ENCODE data around the gene C9orf85. TPM values are rescaled to one million over a fixed set of nuclear protein-coding genes. Genes with fewer than 3 reads are reported as not detected.
"Not testable (repeated sequence)": the region's sequence is repeated elsewhere in the genome, so short reads cannot be mapped to it uniquely, and the experiment has no call there.

C9orf85 gene
- total RNA-seq, 2 donors from 2014 or later, result 9.5 to 10.0 TPM

DNA sequence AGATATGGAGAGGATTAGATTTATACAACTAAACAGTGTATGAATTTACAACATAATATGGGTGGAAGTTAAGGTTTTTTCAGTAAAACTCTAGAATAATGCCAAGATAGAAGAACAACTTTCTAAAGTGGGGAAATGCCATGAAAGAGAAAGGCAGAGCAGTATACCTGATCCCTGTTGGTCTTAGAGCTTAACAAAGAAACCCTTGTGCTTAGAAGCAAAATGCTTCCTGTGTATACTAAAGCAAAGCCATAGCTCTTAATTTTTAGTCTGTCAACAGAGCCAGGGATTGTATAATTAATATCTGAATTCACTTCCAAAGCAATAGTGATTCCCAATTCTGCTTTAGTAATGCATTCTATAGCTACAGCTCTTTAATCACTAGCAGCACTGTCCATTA, 14.4 kb downstream of the C9orf85 start:
- H3K27ac Mint-ChIP-seq, result no peak overlapping the region
- DNase-seq (ENCODE audit: low spot score in 2 of 2), result no peak
- H3K36me3 Mint-ChIP-seq, result peaks cover 0 to 5% of the 10 kb centered on the region in 2 donors
- H3K9me3 Mint-ChIP-seq, result no peaks in the 10 kb centered on the region
- ATAC-seq, result no peak

DNA sequence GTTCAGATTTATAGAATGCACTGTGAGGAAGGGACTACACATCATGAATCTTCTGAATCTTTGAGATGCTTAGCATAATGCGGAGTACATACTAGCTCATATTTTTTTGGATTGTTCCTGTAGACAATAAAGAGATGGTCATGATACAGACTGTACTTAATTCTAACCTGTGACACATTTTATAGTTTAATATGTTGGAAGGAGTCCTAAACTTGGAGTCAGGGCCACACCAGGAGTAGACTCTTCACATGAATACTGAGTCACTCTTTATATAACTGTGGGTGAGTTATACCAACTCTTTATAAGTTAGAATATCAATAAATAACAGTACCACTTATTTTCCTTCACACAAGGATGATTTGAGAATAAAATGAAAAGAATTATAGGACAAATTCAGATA, 16.9 kb downstream of the C9orf85 start:
- H3K27ac Mint-ChIP-seq, result no peak overlapping the region
- no peaks in the 10 kb centered on the region for H3K9me3 Mint-ChIP-seq
- no peak for DNase-seq (ENCODE audit: low spot score in 2 of 2)
- ATAC-seq, result no peak
- H3K36me3 Mint-ChIP-seq, result peaks cover 0 to 8% of the 10 kb centered on the region in 2 donors

DNA sequence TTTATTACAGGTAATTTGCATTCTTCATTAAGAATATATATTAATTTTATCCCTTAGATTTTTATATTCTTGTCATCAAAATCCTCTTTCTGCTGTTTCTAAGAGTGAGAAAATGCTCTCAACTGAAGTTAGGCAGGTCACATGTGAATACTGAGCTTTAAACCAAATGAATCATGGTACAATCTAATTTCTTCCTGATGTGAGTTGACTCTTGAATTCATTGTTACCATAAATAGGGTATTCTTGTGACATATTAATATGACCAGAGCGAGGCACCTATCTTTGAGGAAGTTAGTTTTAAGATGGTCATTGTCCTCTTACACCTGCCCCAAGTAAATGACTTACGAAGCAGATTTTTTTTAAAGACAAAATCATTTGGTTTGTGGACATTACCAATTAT, 17.4 kb downstream of the C9orf85 start:
- Mint-ChIP-seq H3K9me3 (no peaks in the 10 kb centered on the region), H3K36me3 (peaks cover 0 to 8% of the 10 kb centered on the region in 2 donors), H3K27ac (no peak overlapping the region)
- DNase-seq (ENCODE audit: low spot score in 2 of 2) (no peak), ATAC-seq (no peak)

DNA sequence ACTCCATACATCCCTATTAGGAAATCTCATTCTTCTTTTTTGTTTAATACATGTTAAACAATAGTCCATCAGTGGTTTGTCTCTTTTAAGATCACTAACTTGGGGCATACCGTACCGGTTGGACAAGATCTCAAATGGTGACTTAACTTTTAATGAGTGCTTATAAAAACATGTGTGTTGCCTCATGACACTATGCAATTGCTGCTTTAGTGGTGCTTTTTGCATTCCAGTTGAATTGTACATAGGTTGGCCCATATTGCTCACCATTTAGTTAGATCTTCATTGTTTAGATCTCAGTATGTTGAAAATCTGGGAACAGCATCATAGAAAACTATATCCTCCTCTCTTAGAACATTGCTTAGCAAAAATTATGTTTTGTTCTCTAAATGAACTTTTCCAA, 17.8 kb downstream of the C9orf85 start:
- Mint-ChIP-seq H3K36me3 (peaks cover 0 to 8% of the 10 kb centered on the region in 2 donors), H3K27ac (no peak overlapping the region), H3K9me3 (no peaks in the 10 kb centered on the region)
- ATAC-seq, result no peak
- no peak for DNase-seq (ENCODE audit: low spot score in 2 of 2)

DNA sequence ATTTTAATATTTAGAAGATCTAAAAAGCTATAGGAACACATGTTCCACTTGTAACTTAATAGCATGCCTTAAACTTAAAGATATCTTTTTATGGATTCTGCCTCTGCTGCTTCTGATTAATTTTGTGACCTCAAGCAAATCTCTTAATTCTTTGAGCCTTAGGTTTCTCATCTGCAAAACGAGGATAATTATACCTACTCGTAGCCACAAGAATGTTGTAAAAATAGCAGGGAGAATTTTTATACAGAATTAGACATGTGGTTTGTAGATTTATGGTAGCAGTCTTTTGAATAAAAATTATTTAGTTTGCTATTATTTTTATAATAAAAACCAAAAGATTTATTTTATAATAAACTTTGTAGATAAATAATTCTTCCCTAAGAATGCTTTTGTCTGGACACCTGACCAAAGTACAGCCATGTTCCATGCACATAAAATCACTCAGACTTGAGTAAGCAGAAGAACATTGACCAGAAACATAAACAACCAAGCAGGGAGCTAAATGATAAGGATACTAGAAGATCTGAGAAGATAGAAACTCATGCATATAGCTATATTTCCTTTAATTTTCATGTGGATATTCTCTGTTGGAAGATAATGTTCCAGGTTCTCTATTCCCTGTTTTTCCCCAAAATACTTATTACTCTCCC, 18.5 kb downstream of the C9orf85 start:
- no peak for DNase-seq (ENCODE audit: low spot score in 2 of 2)
- H3K9me3 Mint-ChIP-seq, result no peaks in the 10 kb centered on the region
- peaks cover 0 to 8% of the 10 kb centered on the region in 2 donors for H3K36me3 Mint-ChIP-seq
- no peak for ATAC-seq
- no peak overlapping the region for H3K27ac Mint-ChIP-seq

DNA sequence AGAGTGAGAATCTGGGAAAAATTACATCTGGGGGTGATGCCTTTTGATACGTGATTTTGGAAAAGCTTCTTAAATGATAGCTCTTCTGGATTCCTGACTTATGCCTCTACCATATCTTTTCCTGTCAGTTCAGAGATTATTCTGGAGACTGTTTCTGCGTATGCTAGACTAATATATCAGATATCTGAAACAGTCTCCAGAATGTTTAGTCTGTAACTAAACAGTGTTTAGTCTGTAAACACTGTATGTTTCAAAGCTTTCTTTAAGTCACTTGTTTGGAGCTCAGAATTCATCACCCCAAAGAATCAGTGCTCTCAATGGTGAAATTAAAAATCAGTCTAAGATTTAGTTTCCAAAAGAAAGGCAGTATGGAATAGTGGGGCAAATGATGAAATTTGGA, 19.7 kb downstream of the C9orf85 start:
- ATAC-seq (no peak), DNase-seq (ENCODE audit: low spot score in 2 of 2) (no peak)
- Mint-ChIP-seq H3K27ac (no peak overlapping the region), H3K36me3 (peaks cover 0 to 8% of the 10 kb centered on the region in 2 donors), H3K9me3 (no peaks in the 10 kb centered on the region)

DNA sequence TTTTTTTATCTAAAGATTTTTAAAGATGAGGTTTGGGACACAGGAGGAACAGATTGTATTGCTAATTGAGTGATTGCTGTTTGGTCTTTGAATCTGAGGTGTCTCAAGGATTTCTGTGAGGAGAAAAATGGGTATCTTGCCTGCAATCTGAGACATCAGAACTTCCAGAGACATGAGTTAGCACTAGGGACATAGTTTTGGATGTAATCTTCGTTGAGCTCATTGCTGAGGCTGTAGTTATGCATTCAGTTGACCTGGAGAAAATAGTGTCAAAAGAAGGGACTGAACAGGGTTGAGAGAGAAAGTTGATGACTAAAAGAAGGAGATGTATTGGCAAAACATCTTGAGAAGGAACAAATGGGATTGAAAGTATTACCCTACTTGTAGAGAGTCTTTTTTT, 24.6 kb downstream of the C9orf85 start:
- Mint-ChIP-seq H3K27ac (no peak overlapping the region), H3K9me3 (no peaks in the 10 kb centered on the region), H3K36me3 (peaks cover 0 to 8% of the 10 kb centered on the region in 2 donors)
- ATAC-seq (no peak), DNase-seq (ENCODE audit: low spot score in 2 of 2) (no peak)

DNA sequence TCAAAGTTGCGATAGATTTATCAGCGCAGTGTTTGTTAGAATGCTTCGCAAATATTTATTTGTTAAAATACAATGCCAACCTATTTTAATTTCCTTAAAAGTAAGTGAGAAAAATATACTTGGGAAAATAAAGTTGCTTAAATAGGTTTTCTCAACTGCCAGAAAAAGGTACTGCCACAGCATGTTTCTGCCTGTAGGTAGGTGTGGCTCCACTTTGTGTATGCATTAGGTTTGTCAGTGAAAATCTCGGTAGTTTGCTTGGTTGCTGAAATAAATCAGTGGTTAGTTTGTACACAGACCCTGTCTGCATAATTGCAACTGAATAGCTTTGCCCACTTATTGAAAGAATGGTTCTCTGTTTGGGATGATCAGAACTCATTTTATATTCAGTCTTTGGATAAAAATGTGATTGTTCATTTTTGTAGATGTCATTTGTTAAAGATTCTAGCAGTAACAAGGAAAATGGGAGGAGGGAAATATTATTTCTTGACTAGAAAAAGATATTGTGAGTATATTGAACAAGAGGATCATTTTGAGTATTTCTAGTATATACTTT, 25.7 kb downstream of the C9orf85 start:
- ATAC-seq, result no peak
- Mint-ChIP-seq H3K9me3 (no peaks in the 10 kb centered on the region), H3K36me3 (peaks cover 0 to 8% of the 10 kb centered on the region in 2 donors), H3K27ac (no peak overlapping the region)
- DNase-seq (ENCODE audit: low spot score in 2 of 2), result no peak

DNA sequence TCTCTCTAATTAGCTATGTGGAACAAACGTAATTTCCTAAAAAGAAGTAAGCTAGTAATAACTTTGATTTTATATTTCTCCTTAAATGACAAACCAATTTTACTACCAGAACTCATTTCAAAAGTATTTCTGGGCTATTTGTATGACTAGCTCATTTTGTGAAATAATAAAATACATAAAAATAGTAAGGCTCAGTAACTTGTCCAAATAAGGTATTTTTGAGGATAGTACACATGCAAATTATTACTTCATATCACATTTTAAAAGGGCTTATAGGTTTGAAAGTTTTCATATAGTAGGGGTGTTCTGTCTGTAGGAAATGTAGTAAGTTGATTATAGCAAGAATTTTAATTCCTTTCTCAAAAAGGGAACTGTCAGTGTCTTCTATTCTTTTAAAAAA, 26.5 kb downstream of the C9orf85 start:
- H3K36me3 Mint-ChIP-seq, result peaks cover 0 to 3% of the 10 kb centered on the region in 2 donors
- no peak for ATAC-seq

DNA sequence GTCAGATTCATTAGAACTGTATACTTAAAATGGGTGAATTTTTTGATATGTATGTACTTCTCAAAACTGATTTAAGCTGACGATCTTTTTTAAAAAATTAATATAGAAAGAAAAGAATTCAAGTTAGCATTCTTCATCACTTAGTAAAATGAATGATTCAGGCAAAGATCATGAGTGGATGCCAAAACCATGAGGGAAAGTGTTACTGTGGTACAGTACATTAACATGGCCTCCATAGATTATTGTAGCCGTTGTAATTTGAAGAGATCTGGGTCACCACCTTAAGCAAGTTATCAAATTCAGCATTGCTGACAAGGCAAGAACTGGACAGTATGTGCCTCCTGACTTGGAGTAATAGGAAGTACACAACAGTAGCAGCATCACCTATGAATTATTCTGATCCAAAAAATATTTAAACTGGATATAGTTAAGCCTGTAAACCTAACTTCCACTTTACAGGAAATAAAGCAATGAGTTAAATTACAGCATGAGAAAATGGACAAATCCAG, 29.7 kb downstream of the C9orf85 start:
- Mint-ChIP-seq H3K27ac (no peak overlapping the region), H3K36me3 (no peaks in the 10 kb centered on the region), H3K9me3 (no peaks in the 10 kb centered on the region)
- ATAC-seq, result no peak
- no peak for DNase-seq (ENCODE audit: low spot score in 2 of 2)

More for the DNA sequence above, 26.5 kb downstream of the C9orf85 start:
- DNase-seq (ENCODE audit: low spot score in 2 of 2), result no peak
- no peak overlapping the region for H3K27ac Mint-ChIP-seq
- H3K9me3 Mint-ChIP-seq, result no peaks in the 10 kb centered on the region

DNA sequence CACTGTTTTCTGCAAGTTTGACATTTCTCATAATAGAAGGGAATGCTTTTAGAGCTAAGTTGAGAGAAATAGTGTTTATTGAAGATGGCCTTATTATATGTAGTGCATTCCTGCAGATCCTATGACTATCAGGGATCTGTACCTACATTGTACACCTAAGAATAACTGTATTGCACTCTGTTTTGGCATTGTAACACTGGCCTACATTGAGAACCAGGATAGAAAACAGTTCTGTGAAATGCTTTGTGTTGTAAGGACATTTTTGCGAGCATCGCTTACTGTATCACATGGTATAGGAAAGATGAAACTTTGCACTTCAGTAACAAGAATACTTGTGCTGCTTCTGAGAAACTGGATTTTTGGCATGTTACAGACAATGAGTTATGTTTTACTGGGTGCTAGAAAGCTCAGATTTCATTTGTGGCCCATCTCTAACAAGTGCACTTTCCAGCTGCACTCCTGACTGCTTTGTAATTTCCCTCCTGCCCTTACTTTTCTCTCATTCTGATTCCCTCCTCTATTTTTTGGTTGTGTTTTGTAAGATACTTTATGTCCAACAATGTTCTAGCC, 30.6 kb downstream of the C9orf85 start:
- no peak for DNase-seq (ENCODE audit: low spot score in 2 of 2)
- Mint-ChIP-seq H3K9me3 (no peaks in the 10 kb centered on the region), H3K27ac (no peak overlapping the region), H3K36me3 (no peaks in the 10 kb centered on the region)
- no peak for ATAC-seq

DNA sequence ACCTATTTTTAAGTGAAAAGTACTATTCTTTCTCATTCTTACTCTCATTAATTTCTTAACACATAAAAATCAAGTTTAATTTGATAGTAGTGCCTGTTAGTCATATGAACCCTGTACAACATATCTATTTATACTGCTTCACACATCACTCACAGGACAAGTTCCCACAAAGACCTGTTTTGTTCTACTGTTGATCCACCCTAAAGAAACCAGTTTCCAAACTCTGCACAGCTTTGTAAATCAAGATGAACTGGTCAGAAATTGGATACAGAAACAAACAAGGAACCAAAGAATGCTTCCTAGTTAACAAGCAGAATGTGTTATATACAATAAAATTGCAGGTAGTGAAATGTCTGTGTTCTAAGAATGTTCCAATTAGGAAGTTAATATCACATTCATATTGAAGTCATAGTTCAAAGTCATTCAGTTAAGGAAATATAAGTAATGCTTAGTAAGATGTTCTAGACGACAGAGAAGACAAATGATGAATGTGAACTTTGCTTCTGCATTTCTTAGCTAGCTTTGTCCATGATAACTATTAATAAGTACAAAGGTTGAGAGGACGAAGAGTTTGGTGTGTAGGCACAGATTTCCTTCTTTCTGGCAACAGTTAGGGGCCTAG, 33.4 kb downstream of the C9orf85 start:
- no peak for ATAC-seq
- no peaks in the 10 kb centered on the region for H3K36me3 Mint-ChIP-seq

DNA sequence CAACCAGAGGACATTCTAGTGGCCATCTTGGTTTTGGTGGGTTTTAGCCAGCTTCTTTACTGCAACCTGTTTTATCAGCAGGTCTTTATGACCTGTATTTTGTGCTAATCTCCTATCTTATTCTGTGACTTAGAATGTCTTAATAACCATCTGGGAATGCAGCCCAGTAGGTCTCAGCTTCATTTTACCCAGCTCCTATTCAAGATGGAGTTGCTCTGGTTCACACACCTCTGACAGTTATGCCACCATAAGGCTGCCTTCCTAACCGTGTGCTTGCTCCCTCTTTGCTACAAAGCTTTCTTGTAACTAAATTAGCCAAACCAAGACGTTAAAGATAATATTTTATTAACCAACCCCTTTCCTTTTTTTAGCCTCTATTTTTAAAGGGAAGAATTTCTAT, 43.2 kb downstream of the C9orf85 start:
- not testable (repeated sequence) for H3K36me3 Mint-ChIP-seq; H3K27ac Mint-ChIP-seq; H3K9me3 Mint-ChIP-seq; ATAC-seq; DNase-seq (ENCODE audit: low spot score in 2 of 2)

More for the DNA sequence above, 33.4 kb downstream of the C9orf85 start:
- Mint-ChIP-seq H3K27ac (no peak overlapping the region), H3K9me3 (no peaks in the 10 kb centered on the region)
- DNase-seq (ENCODE audit: low spot score in 2 of 2), result no peak

DNA sequence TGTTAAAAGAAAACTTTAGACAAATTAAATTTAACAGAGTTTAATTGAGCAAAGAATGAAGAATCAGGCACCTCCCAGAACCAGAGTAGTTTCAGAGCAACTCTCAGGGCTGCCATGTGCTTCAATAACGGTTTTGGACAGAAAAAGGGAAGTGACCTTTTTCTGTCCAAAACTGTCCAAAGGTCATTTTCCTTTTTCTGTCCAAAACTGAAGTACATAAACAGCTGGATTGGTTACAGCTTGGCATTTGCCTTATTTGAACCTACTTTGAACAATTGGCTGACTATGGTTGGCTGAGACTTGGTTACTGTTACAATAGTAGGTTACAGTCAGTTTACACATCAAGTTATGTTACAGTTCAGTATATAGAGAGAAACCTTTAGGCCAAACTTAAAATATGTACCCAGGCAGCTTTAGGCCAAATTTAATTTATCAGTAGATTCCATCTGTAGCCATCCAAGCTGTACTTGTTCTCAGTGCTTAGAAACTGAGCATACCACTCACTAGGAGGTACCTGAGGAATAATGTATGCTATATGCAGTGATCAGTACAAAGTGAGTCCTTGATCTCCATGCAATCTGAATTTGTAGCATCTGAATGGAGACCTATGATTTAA, 44.0 kb downstream of the C9orf85 start:
- ATAC-seq, result no peak
- no peaks in the 10 kb centered on the region for H3K9me3 Mint-ChIP-seq
- DNase-seq (ENCODE audit: low spot score in 2 of 2), result no peak
- H3K27ac Mint-ChIP-seq, result no peak overlapping the region
- no peaks in the 10 kb centered on the region for H3K36me3 Mint-ChIP-seq

DNA sequence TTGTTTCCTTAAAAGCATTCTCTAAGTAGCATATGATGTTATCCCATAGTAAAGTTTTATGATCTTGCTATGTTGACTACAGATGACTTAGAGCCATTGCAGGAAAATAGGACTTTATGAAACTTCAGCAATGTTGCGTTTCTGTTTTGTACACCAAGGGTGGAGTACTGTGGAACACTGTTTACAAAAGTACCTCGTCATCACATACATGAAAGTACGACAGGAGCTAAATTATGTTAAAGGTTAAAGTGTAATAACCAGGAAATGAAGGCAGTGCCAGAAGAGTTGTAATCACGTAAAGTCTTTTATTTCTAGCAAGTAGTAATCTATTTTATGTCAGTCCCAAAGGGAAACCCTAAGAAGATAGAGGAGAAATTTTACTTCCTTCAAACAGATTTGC, 50.9 kb downstream of the C9orf85 start:
- Mint-ChIP-seq H3K9me3 (peaks cover 3 to 5% of the 10 kb centered on the region in 2 donors), H3K27ac (no peak overlapping the region), H3K36me3 (peaks cover 21 to 28% of the 10 kb centered on the region in 2 donors)
- ATAC-seq (no peak), DNase-seq (ENCODE audit: low spot score in 2 of 2) (no peak)

DNA sequence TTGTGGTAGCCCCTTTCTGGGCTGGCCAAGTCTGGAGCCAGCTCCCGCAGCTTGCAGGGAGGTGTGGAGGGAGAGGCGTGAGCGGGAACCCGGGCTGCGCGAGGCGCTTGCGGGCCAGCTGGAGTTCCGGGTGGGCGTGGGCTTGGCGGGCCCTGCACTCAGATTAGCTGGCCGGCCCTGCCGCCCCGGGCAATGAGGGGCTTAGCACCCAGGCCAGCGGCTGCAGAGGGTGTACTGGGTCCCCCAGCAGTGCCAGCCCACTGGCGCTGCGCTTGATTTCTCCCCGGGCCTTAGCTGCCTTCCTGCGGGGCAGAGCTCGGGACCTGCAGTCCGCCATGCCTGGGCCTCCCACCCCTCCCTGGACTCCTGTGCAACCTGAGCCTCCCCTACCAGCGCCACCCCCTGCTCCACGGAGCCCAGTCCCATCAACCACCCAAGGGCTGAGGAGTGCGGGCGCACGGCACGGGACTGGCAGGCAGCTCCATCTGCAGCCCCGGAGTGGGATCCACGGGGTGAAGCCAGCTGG, 52.1 kb downstream of the C9orf85 start:
- H3K9me3 Mint-ChIP-seq, result peaks cover 10 to 11% of the 10 kb centered on the region in 2 donors
- not testable (repeated sequence) for ATAC-seq

DNA sequence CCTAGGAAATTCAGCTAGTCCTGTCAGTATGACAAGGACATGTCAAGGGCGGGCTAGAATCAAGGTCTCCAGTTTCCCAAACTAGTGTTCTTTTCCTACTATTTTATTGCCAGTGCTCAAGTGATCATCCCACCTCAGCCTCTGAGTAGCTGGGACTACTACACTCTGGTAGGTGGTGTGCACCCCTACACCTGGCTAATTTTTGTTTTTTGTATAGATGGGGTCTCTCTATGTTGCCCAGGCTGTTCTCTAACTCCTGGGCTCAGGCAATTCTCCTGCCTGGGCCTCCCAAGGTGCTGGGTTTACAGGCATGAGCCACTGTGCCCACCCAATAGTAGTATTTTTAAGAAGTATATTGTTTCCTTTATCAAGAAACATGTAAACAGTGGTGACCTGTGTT, 54.0 kb downstream of the C9orf85 start:
- no peak for DNase-seq (ENCODE audit: low spot score in 2 of 2)
- no peak for ATAC-seq
- Mint-ChIP-seq H3K9me3 (peaks cover 15 to 16% of the 10 kb centered on the region in 2 donors), H3K36me3 (peaks cover 35 to 42% of the 10 kb centered on the region in 2 donors), H3K27ac (no peak overlapping the region)

More for the DNA sequence above, 52.1 kb downstream of the C9orf85 start:
- DNase-seq (ENCODE audit: low spot score in 2 of 2); H3K27ac Mint-ChIP-seq: not testable (repeated sequence)
- peaks cover 30 to 37% of the 10 kb centered on the region in 2 donors for H3K36me3 Mint-ChIP-seq

Data from activated naive CD4-positive, alpha-beta T cell treated with anti-CD3 and anti-CD28 coated beads, Interleukin-2, amount 50 U/mL, for 72 hours (primary cell).